Thyroid gland (tissue), 4 donors: Measurements from ENCODE around the gene BTBD19. TPM values are rescaled to one million over a fixed set of nuclear protein-coding genes. Genes with fewer than 3 reads are reported as not detected.
"Not testable (repeated sequence)": the region's sequence is repeated elsewhere in the genome, so short reads cannot be mapped to it uniquely, and the experiment has no call there.

Experiments
- DNase-seq, 2 donors: peaks; one replicate each; pipeline ENCODE4 v3.0.0-alpha.2; 2019
- H3K27ac ChIP-seq, 3 donors: fragments of 200-600 bp; sonication (generic); 1 replicate in 2 of 3; 2 replicates in 1 of 3; pipeline ENCODE4 v1.5.1; 2016 to 2019; ENCODE audit warnings: mild to moderate bottlenecking in 1 of 3, moderate library complexity in 1 of 3
- H3K27me3 ChIP-seq: fragments of 200-600 bp; sonication (generic); one replicate; pipeline ENCODE4 v1.5.1; 2019
- H3K36me3 ChIP-seq, 2 donors: fragments of 200-600 bp; sonication (generic); one replicate each; pipeline ENCODE4 v1.5.1; 2016 to 2019
- H3K4me1 ChIP-seq, 2 donors: fragments of 200-600 bp; sonication (generic); one replicate each; pipeline ENCODE4 v1.5.1; 2017 to 2019
- H3K4me3 ChIP-seq, 3 donors: fragments of 200-600 bp; sonication (generic); replicated peaks in 1 of 3; 1 replicate in 2 of 3; 2 replicates in 1 of 3; pipeline ENCODE4 v1.5.1; 2016; ENCODE audit warnings: mild to moderate bottlenecking in 1 of 3
- H3K9me3 ChIP-seq: fragments of 200-600 bp; sonication (generic); one replicate; pipeline ENCODE4 v1.5.1; 2017
- POLR2A ChIP-seq, 2 donors: fragments of 450-650 bp; IDR thresholded peaks; one replicate each; pipeline ENCODE4 v1.6.1; 2017; ENCODE audit warnings: antibody characterized with exemption in 2 of 2, mild to moderate bottlenecking in 2 of 2, moderate library complexity in 1 of 2
- WGBS, 2 donors: methylation state at CpG; one replicate each; pipeline ENCODE4 v1.1.5; 2017; 5-methylcytosine and 5-hydroxymethylcytosine counted together
- intact Hi-C: fragments of 100-400 bp; cut with DNase I; formaldehyde crosslinking; loops from one replicate; pipeline ENCODE4 v1.15.1; 2023
- total RNA-seq, 4 donors: library from RNA; depleted of rRNA; stranded (reverse); fragments of >200 nt; gene quantifications; one replicate each; pipeline ENCODE4 v1.2.3, GENCODE V29; 2016
- TF ChIP-seq, protein P1 (sequence below), 6 experiments: fragments of 200-600 bp in 3 of 6; fragments of 450-650 bp in 3 of 6; sonication (generic) in 3 of 6; IDR thresholded peaks; one replicate each; pipeline ENCODE4 v1.5.1; 2016 to 2019; ENCODE audit warnings: antibody characterized with exemption in 6 of 6, mild to moderate bottlenecking in 2 of 6, inconsistent platforms in 1 of 6, moderate library complexity in 1 of 6

The BTBD19 gene
- total RNA-seq, 4 donors from 2014 or later: 7.3 to 14.9 (median 9.2) TPM

DNA sequence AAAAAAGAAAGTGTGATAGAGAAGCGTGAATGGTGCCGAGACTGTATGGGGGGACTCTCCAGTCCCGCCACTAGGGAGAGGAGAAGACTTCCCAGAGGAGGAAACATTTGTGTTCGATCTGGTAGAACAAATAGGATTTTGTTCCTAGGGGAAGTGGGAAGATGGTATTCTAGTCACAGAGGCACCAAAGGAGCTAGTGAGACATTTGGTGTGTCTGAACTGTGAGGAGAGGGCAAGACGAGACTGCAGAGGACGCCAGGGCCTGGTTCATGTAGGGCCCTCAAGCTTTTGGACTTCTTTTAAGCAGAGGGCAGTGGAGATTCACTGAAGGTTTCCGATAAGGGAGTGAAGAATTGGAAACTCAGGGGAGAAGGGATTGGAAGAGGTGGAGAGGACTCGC, 2.9 kb downstream of the BTBD19 start:
- Histone ChIP-seq H3K36me3 (peaks cover under 1 to 2% of the 10 kb centered on the region in 2 donors), H3K4me1 (peaks cover 49 to 70% of the 10 kb centered on the region in 2 donors), H3K9me3 (no peaks in the 10 kb centered on the region), H3K27ac (peak overlapping the region; percentile 42 to 99 (median 97)), H3K27me3 (no peaks in the 10 kb centered on the region), H3K4me3 (no peak overlapping the region)
- intact Hi-C loops: no loop called here
- 75 to 85% methylated on average over 8 of the region's 8 CpGs for WGBS, 2 donors
- no peak for DNase-seq
- no peak for TF ChIP-seq POLR2A (IDR thresholded peaks at IDR 0.05)
- TF ChIP-seq, protein P1, sequence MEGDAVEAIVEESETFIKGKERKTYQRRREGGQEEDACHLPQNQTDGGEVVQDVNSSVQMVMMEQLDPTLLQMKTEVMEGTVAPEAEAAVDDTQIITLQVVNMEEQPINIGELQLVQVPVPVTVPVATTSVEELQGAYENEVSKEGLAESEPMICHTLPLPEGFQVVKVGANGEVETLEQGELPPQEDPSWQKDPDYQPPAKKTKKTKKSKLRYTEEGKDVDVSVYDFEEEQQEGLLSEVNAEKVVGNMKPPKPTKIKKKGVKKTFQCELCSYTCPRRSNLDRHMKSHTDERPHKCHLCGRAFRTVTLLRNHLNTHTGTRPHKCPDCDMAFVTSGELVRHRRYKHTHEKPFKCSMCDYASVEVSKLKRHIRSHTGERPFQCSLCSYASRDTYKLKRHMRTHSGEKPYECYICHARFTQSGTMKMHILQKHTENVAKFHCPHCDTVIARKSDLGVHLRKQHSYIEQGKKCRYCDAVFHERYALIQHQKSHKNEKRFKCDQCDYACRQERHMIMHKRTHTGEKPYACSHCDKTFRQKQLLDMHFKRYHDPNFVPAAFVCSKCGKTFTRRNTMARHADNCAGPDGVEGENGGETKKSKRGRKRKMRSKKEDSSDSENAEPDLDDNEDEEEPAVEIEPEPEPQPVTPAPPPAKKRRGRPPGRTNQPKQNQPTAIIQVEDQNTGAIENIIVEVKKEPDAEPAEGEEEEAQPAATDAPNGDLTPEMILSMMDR (IDR thresholded peaks at IDR 0.05): no peak

DNA sequence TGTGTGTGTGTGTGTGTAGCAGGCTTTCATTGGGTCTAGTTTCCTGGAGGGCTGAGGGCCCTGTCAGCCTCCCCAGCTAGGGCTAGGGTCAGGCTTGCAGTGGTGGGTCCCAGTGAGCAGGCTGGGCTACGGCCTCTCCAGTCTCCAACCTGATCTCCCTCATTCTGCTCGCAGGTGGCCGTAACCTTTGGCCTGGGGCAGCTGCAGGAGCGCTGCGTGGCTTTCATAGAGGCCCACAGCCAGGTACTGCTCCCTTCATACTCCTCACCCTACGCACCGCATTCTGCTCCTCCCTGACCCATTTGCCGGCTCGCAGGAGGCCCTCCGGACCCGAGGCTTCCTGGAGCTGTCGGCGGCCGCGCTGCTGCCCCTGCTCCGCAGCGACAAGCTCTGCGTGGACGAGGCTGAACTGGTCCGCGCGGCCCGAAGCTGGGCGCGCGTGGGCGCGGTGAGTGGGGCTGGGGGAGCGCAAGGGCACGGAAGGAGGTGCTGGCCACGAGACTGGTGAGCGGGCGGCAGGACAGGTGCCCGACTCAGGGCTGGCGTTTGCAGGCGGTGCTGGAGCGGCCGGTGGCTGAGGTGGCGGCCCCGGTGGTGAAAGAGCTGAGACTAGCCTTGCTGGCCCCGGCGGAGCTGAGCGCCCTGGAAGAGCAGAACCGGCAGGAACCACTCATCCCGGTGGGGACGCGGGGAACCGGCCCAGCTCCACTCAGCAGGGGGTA, 4.7 kb downstream of the BTBD19 start:
- H3K4me1 ChIP-seq: peaks cover 31 to 53% of the 10 kb centered on the region in 2 donors
- H3K27ac ChIP-seq: peak overlapping the region in 2 of 3 donors; percentile 68 to 80
- H3K4me3 ChIP-seq: peak overlapping the region in 1 of 3 donors; percentile 23
- DNase-seq: peak; percentile 40 to 43
- H3K36me3 ChIP-seq: no peaks in the 10 kb centered on the region
- TF ChIP-seq, protein P1 (IDR thresholded peaks at IDR 0.05): no peak
- no peak for TF ChIP-seq POLR2A (IDR thresholded peaks at IDR 0.05)
- no peaks in the 10 kb centered on the region for H3K9me3 ChIP-seq
- intact Hi-C loops: no loop called here
- H3K27me3 ChIP-seq: no peaks in the 10 kb centered on the region
- WGBS, 2 donors: 68 to 73% methylated on average over 24 to 43 of the region's 48 CpGs

DNA sequence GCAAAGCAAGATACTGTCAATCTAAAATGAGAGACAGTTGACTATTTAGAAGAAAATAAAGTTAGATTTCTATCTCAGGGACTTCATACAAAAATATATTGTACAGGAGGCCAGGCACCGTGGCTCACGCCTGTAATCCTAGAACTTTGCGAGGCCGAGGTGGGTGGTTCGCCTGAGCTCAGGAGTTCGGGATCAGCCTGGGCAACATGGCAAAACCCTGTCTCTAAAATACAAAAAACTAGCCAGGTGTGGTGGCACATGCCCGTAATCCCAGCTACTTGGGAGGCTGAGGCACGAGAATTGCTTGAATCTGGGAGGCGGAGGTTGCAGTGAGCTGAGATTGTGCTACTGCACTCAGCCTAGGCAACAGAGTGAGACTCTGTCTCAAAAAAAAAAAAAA, 7.6 kb downstream of the BTBD19 start:
- H3K36me3 ChIP-seq, H3K9me3 ChIP-seq, DNase-seq, H3K27me3 ChIP-seq, intact Hi-C loops, H3K4me3 ChIP-seq, H3K27ac ChIP-seq: not testable (repeated sequence)
- H3K4me1 ChIP-seq: peaks cover 7 to 43% of the 10 kb centered on the region in 2 donors
- WGBS, 2 donors: 89 to 97% methylated on average over 9 of the region's 9 CpGs

DNA sequence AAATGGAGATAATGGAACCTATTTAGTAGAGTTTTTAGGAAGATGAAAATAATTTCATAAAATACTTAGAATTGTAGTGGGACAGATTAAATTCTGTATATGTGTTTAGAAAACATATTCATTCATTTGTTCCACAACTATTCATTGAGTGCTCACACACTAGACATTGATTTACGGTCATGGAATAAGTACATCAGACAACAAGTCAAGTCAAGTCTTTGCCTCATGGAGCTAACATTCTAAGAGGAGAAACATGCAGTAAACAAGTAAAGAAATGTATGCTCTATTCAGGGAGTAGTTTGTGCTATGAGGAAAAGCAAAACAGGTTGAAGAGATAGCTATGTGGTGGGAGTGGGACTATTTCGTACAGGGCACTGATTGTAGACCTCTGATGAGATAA, 9.0 kb downstream of the BTBD19 start:
- Histone ChIP-seq H3K27me3 (no peaks in the 10 kb centered on the region), H3K4me1 (peaks cover 4 to 34% of the 10 kb centered on the region in 2 donors), H3K4me3 (no peak overlapping the region), H3K27ac (no peak overlapping the region), H3K36me3 (no peaks in the 10 kb centered on the region), H3K9me3 (no peaks in the 10 kb centered on the region)
- DNase-seq: no peak
- intact Hi-C loops: no loop called here
- TF ChIP-seq, protein P1 (IDR thresholded peaks at IDR 0.05): no peak
- no peak for TF ChIP-seq POLR2A (IDR thresholded peaks at IDR 0.05)
- WGBS, 2 donors: 95 to 97% methylated on average over 2 of the region's 2 CpGs

DNA sequence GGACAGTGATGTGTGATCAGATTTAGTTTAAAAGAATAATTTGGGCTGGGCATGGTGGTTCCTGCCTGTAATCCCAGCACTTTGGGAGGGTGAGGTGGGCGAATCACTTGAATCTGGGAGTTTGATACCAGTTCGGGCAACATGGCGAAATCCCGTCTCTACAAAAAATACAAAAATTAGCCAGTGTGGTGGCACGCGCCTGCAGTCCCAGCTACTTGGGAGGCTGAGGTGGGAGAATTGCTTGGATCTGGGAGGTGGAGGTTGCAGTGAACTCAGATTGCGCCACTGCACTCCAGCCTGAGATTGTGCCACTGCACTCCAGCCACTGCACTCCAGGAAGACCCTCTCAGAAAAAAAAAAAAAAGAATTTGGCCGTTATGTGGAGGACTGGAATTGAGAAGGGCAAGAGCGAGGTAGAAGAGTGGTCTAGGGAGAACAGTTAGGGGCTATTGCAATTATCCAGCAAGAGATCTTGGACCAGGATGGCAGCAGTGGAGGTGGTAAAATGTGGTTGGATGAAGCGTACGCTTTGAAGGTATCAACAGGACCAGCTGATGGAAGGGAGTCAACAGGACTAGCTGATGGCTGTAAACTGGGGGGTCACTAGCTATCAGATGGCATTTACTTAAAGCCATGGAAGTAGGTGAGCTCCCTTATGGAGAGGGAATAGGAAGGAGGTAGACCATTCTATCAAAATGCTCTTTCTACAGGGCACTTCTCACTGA, 9.6 kb downstream of the BTBD19 start:
- H3K27me3 ChIP-seq: no peaks in the 10 kb centered on the region
- intact Hi-C loops: no loop called here
- no peaks in the 10 kb centered on the region for H3K9me3 ChIP-seq
- H3K27ac ChIP-seq: no peak overlapping the region
- peaks cover 4 to 31% of the 10 kb centered on the region in 2 donors for H3K4me1 ChIP-seq
- H3K36me3 ChIP-seq: no peaks in the 10 kb centered on the region
- no peak overlapping the region for H3K4me3 ChIP-seq
- DNase-seq: peak in 1 of 2 donors; percentile 1
- TF ChIP-seq, protein P1 (IDR thresholded peaks at IDR 0.05): no peak
- no peak for TF ChIP-seq POLR2A (IDR thresholded peaks at IDR 0.05)
- 94 to 97% methylated on average over 11 of the region's 11 CpGs for WGBS, 2 donors
